Stimulated activated CD4-positive, alpha-beta T cell treated with anti-CD3 and anti-CD28 coated beads, Interleukin-12 subunit alpha, Interleukin-12 subunit beta, amount 100 ng/mL, for 4 hours (primary cell): ENCODE data around the gene SPINK6.

Experiments used
- DNase-seq: peaks from one replicate; pipeline ENCODE4 v3.0.0-alpha.2; 2020

The SPINK6 gene

DNA sequence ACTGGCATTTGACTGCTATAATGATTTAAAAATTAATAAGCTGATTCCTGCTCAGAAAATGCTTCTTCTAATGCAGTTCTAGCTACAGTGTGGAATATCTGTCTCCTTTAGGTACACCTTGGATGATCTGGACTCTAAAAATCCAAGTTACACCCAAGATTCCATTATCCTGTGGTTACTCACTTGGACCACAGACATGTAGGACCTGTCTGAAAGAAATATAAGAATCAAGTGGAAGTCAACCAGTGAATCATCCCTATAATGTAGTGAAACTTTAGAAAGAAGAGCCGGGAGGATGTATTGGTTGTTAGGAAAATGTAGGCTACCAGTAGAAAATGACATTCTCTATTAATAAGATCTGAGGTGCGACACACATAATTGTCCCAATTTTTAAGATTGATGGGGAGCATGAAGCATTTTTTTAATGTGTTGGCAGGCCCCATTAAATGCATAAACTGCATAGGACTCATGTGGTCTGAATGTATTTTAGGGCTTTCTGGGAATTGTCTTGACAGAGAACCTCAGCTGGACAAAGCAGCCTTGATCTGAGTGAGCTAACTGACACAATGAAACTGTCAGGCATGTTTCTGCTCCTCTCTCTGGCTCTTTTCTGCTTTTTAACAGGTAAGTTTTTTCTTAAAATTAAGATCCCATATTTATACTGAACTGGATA, at the start of gene SPINK6:
Gene SPINK6, plus strand, starts transcription at position 512 of the 673 bp plus-strand sequence. Its CDS starts 55 bp downstream, at position 567.
- DNase-seq = no peak

GRCh38 chr5:148156609-148157008, 46.2 kb upstream of the SPINK6 start:
- no peak for DNase-seq

DNA sequence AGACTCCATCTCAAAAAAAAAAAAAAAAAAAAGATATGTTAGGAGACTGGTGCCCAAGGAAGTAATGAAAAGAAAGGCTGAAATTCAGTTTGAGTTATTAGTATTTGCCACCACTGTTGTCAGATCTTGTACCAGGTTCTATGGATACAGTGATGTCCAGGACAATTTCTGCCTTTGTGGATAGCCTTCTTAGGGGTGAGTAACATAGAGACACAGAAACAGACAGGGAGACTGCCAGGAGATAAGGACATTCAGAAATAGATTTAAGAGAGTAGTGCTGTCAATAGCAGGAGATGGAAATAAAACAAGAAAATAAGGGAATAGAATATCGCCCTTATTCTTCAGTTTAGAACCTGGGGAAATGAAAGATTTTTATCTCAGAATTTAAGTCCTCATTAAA, 40.8 kb upstream of the SPINK6 start:
- no peak for DNase-seq

DNA sequence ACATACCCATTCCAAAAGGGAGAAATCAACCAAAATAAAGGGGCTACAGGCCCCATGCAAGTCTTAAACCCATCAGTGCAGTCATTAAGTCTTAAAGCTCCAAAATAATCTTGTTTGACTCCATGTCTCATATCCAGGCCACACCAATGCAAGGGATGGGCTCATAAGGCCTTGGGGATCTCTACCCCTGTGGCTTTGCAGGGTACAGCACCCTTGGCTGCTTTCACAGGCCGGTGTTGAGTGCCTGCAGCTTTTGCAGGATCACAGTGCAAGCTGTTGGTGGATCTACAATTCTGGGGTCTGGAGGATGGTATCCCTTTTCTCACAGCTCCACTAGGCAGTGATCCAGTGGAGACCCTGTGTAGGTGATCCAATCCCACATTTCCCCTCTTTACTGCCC, 39.5 kb upstream of the SPINK6 start:
- no peak for DNase-seq

DNA sequence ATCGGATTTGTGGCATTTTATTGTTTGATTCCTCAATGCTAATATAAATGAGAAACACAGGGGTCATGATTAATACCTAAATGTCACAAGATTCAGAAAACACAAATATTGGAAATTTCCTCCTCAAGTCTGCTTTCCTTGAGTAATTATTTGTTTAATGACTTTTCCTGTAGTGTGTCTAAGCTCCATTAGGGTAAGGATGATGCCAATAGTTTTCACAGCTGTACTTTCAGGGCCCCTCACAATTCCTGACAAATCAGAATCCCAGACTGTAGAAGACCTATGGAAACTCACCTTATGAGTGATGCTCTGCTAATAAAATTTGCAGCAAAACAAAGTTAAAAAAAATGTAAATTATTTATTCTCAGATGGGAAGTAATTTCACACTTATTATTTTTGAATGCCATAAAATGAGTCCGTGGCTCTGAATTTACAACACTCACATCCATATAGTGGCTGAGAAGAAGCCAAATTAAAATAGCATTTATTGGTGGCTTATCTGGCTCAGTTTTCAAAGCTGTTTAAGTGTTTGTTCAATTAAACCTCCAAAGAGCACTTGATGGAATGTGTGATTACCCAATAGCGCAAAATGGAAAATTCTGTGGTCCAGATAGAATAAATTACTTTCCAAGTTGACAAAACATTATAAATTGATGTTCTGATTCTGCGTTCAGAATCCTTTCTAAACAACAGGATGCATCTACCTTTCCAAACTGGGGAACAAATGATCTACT, 36.1 kb upstream of the SPINK6 start:
- no peak for DNase-seq

GRCh38 chr5:148168246-148168645, 34.6 kb upstream of the SPINK6 start, which contains the start of gene SPINK14:
SPINK14 (plus strand) TSS chr5:148168546; CDS start chr5:148169733, 1,187 bp downstream.
- DNase-seq = no peak

- no peak for DNase-seq
Measured at GRCh38 chr5:148172377-148172776, 30.5 kb upstream of the SPINK6 start.

- DNase-seq = no peak
Measured at GRCh38 chr5:148176480-148176879, 26.4 kb upstream of the SPINK6 start.

GRCh38 chr5:148177207-148177606, 25.6 kb upstream of the SPINK6 start:
- DNase-seq = no peak

DNA sequence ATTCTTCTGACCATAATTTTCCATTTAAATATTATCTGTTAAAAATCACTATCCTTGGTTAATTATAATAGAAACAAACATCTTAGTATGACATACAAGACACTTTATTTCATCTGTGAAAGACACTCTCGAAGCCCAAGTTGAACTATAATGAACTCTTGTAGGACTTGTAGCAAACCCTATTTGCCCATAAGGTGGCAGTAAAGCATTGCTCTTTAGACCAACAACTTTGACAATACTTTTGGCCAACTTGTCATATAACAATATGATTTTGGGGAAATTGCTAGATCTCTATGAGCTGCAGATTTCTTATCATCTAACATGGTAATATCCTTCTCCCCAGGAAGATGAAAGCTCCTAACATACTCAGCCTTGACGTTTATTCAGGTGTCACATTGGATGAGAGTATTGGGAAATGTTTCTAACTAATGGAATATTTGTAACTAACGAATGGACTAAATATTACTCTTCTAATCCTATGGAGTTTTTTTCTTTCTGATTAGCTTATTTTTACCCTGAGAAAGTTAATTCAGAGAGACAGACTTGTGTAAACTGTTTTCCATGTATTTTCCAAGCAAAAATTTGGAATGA, 23.5 kb upstream of the SPINK6 start:
- no peak for DNase-seq

- no peak for DNase-seq
Measured at GRCh38 chr5:148186248-148187003, 16.4 kb upstream of the SPINK6 start.

DNA sequence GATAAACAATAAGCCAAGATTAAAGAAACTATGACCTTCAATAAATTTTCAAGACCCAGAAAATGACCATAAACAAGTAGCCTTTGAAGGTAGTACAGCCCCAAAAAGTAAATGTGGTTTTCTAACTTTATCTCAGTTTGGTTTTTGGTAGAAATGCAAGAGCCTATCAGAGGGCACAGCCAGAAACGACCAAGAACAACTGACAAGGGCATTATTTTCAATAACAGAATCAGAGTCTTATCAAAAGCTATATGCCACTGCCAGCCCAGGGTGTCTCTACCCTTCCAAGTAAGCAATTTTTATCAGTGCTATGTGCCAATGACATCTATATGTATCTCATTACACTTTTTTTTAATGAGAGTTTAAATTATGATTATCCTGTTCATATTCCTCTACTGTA, 11.8 kb upstream of the SPINK6 start:
- no peak for DNase-seq

GRCh38 chr5:148193202-148193601, 9.6 kb upstream of the SPINK6 start:
- no peak for DNase-seq

DNA sequence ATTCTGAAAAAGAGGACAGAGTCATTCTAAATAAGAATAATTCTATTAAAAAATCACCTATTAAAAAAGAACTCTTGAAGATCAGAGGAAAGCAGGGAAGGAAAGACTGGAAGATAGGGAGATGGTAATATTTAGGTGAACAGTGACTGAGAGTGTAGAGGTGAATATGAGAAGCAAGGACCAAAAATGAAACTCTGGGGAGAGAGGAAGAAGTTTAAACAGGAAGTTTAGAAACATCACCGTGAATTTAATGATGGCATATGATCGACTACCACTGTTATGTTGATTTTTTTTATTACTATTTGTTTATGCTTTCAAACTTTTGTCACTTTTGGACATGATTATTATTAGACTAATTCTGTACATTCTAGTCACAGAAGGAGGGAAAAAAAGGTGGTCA, 1.7 kb upstream of the SPINK6 start:
- no peak for DNase-seq

- no peak for DNase-seq
Measured at GRCh38 chr5:148205044-148205806, 2.4 kb downstream of the SPINK6 start.

GRCh38 chr5:148205865-148206264, 3.0 kb downstream of the SPINK6 start:
- DNase-seq = no peak

DNA sequence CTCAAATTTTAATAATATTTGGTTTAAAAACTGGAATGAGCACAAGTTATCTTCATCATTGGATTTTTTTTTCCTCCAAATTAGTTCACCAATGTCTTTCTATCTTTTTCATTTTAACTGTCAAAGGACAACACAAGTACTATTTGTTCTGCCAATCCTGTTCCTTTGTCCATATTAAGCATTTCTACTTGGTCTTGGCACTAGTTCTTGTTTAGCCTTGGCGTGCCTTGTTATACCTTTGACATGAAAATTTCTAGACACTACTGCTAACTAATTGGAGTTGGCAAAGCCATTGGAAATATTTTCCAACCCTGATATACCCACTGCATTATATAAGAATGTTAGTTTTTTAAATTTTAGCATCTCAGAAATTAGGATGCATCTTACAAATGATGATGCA, 3.8 kb downstream of the SPINK6 start:
- DNase-seq = no peak

DNA sequence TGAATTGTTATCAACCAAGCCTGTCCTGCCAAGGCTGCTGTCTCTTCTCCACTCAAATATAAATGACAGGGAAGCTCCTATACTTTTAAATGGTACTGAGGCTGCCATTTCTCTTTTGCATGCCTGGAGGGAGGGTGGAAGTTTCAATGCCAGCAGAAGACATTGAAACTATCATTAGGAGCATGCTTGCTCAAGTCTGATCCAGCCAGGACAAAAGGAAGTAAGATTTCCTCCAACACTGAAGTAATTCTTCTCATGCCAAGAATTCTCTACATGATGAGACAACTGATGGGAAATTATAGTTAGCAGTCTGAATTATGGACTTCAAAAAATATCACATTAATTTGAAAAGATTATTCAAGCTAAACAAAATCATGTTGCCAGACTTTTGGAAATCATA, 5.4 kb downstream of the SPINK6 start:
- DNase-seq = no peak

DNA sequence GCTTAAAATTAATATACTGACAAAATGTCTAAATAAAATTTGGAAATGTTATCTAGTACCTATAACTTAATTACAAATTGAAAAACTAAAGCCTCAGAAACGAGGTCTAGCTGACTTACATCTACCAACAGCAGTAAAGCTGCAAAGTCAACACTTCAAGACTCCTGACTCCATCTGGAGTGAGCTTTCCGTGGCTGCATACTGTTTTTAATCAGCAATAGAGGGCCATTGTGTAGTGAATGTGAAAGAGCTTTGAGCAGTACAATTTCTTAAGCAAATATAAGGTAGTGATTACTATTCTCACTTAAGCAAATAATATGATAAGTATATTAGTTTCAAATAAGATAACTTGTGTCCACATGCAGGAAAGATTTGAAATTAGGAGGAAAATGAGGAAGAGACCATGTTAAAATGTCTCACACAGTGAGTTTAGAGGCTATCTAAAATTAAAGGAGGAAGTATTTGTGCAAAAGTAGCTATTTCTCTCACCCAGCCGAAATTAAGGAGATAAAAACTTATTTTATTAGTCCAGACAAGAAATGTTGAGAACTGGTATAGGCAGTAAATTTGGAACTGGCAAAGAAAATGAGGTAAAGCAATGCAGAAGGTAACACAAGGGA, 6.4 kb downstream of the SPINK6 start:
- no peak for DNase-seq

- no peak for DNase-seq
Measured at GRCh38 chr5:148214665-148215185, 11.9 kb downstream of the SPINK6 start.

DNA sequence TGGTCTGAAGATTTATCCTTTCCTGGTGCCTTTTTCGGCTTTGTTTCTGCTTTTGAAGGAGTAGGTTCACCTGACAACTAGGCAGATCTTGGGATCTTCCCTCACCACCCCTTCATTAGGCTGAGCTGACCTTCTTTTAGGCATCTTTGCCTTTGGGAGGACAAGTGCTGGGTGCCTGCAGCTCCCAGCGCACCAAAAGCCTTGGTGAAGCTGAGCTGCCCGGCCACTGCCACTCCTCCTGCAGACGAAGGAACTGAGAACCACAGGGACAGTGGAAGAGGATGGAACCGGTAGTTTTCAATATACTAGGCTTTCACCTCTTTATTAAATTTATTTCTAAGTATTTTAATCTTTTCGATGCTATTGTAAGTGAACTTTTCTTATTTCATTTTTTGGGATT, 18.7 kb downstream of the SPINK6 start:
- no peak for DNase-seq
